HEK293T (cell line): ENCODE results near the gene ZBTB40.

ENCODE experiments used
- CTBP1 ChIP-seq: fragments of 450-650 bp; IDR thresholded peaks from 2 replicates; pipeline ENCODE4 v1.6.1; 2016; ENCODE audit warnings: borderline replicate concordance
- ELF4 ChIP-seq: fragments of 450-650 bp; IDR thresholded peaks from 2 replicates; pipeline ENCODE4 v1.6.1; 2017; ENCODE audit warnings: antibody characterized with exemption
- FOXA1 ChIP-seq: fragments of 450-650 bp; IDR thresholded peaks from 2 replicates; pipeline ENCODE4 v1.6.1; 2016; ENCODE audit warnings: mild to moderate bottlenecking
- LEF1 ChIP-seq: fragments of 450-650 bp; IDR thresholded peaks from 2 replicates; pipeline ENCODE4 v1.6.1; 2017; ENCODE audit warnings: mild to moderate bottlenecking, borderline replicate concordance
- SUZ12 ChIP-seq: fragments of 450-650 bp; IDR thresholded peaks from 2 replicates; pipeline ENCODE4 v1.6.1; 2016; ENCODE audit warnings: mild to moderate bottlenecking

GRCh38 chr1:22442212-22442894 is 9.3 kb upstream of the ZBTB40 start:
- TF ChIP-seq SUZ12 (no peak), LEF1 (no peak), CTBP1 (no peak), FOXA1 (no peak), ELF4 (no peak)
